PC-9 (cell line): ENCODE results near the gene MSI2. TPM values are rescaled to one million over a fixed set of nuclear protein-coding genes. Genes with fewer than 3 reads are reported as not detected.

Experiments used
- BruUV-seq: library from RNA; stranded (reverse); fragments of 400-500 nt; replicated peaks from 2 replicates; lab custom pipeline; 2021; lab: Mats Ljungman, UMichigan
- CTCF ChIA-PET: fragments of 300-600 bp; sonication (Branson Sonifier 250); formaldehyde crosslinking; loops from one replicate; lab custom pipeline; 2022; ENCODE audit warnings: antibody characterized with exemption; lab: Charles Lee
- POLR2A ChIA-PET: fragments of 300-600 bp; sonication (Branson Sonifier 250); formaldehyde crosslinking; loops from one replicate; lab custom pipeline; 2022; ENCODE audit warnings: antibody characterized with exemption; ENCODE audit not compliant: unreplicated experiment; lab: Charles Lee
- DNase-seq, 2 experiments: peaks; one replicate each; pipeline versions ENCODE4 v3.0.0 to v3.0.0-alpha.2; 2015 to 2022; ENCODE audit warnings: mixed read lengths in 1 of 2
- H2AFZ ChIP-seq: fragments of 200-600 bp; sonication (generic); 2 replicates; pipeline ENCODE4 v1.8.1; 2017; ENCODE audit warnings: antibody characterized with exemption
- H3F3A ChIP-seq: fragments of 200-600 bp; sonication (generic); 2 replicates; pipeline ENCODE4 v1.8.1; 2017; ENCODE audit warnings: antibody characterized with exemption, mild to moderate bottlenecking, low read depth; ENCODE audit not compliant: insufficient read depth
- H3K27ac ChIP-seq: fragments of 200-600 bp; sonication (generic); 2 replicates; pipeline ENCODE4 v1.6.1; 2016; ENCODE audit warnings: mixed run types
- H3K27me3 ChIP-seq: fragments of 200-600 bp; sonication (generic); 2 replicates; pipeline ENCODE4 v1.6.1; 2016; ENCODE audit warnings: low read depth, mixed run types; ENCODE audit not compliant: insufficient read depth
- H3K36me3 ChIP-seq: fragments of 200-600 bp; sonication (generic); 2 replicates; pipeline ENCODE4 v1.6.1; 2016; ENCODE audit warnings: low read depth, mixed run types
- H3K4me1 ChIP-seq: fragments of 200-600 bp; sonication (generic); replicated peaks from 2 replicates; pipeline ENCODE4 v1.6.1; 2016; ENCODE audit warnings: mixed run types; ENCODE audit not compliant: insufficient read depth
- H3K4me2 ChIP-seq: fragments of 200-600 bp; sonication (generic); 2 replicates; pipeline ENCODE4 v1.6.1; 2017; ENCODE audit warnings: mixed run types
- H3K4me3 ChIP-seq: fragments of 200-600 bp; sonication (generic); 2 replicates; pipeline ENCODE4 v1.6.1; 2016; ENCODE audit warnings: mixed run types
- H3K79me2 ChIP-seq: fragments of 200-600 bp; sonication (generic); 2 replicates; pipeline ENCODE4 v1.6.1; 2017; ENCODE audit warnings: low read depth, mixed run types
- H3K9me2 ChIP-seq: fragments of 200-600 bp; sonication (generic); 2 replicates; pipeline ENCODE4 v1.8.1; 2017; ENCODE audit warnings: mild to moderate bottlenecking; ENCODE audit not compliant: insufficient read depth
- H3K9me3 ChIP-seq: fragments of 200-600 bp; sonication (generic); 2 replicates; pipeline ENCODE4 v1.8.1; 2016; ENCODE audit warnings: low read depth; ENCODE audit not compliant: insufficient read depth
- H4K20me1 ChIP-seq: fragments of 200-600 bp; sonication (generic); 2 replicates; pipeline ENCODE4 v1.8.1; 2017; ENCODE audit not compliant: insufficient read depth
- CTCF ChIP-seq: fragments of 200-600 bp; sonication (generic); conservative IDR thresholded peaks from 2 replicates; pipeline ENCODE4 v1.6.1; 2017; ENCODE audit warnings: mixed run types, antibody characterized with exemption, mild to moderate bottlenecking, moderate library complexity
- EZH2 ChIP-seq: fragments of 200-600 bp; sonication (generic); IDR thresholded peaks from 2 replicates; pipeline ENCODE4 v1.8.0; 2017; ENCODE audit warnings: antibody characterized with exemption, low read depth
- intact Hi-C: fragments of 100-400 bp; cut with micrococcal nuclease; formaldehyde crosslinking; loops from one replicate; pipeline ENCODE4 v1.10.0; 2022; ENCODE audit not compliant: unreplicated experiment
- total RNA-seq: library from RNA; stranded (reverse); gene quantifications from 2 replicates; pipeline ENCODE4 v1.2.3, GENCODE V29; 2021

Gene MSI2
- total RNA-seq, 1 experiment from 2014 or later: 15.7 TPM

- POLR2A ChIA-PET: no interaction called here
- DNase-seq: no peak
Measured at GRCh38 chr17:57634713-57635465, 378.6 kb downstream of the MSI2 start.

DNA sequence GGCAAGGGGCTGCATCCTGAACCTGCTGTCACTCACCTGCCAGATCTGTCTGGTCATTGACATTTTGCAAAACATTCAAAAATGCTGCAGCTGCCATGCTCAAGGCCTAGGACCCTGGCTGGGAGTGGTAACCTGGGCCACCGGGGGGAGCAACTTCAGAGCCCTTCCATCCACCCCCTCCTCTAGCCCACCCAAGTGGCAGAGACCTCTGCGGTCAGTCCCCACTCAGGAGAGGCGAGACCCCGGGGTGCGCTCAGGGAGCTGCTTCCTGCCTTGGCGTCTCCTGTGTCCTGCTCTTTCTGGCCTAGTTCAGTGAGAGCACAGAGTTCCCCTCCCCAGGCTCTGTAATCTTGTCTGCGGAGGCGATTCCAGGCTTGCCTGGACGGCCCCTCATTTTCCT, 380.0 kb downstream of the MSI2 start:
- 0 out of 2 replicates have a peak, but pooled peaks cover 3% of the 10 kb centered on the region for H3K9me2 ChIP-seq
- no peak overlapping the region for H3K27ac ChIP-seq
- H3K9me3 ChIP-seq: no peaks in the 10 kb centered on the region
- no peak for TF ChIP-seq CTCF
- TF ChIP-seq EZH2: no peak
- H3F3A ChIP-seq: no peaks in the 10 kb centered on the region
- no peaks in the 10 kb centered on the region for H4K20me1 ChIP-seq
- intact Hi-C loops: no loop called here
- ChIA-PET POLR2A (no interaction called here), CTCF (no interaction called here)
- no peak overlapping the region for H3K4me2 ChIP-seq
- no peaks in the 10 kb centered on the region for H3K36me3 ChIP-seq
- no peak overlapping the region for H2AFZ ChIP-seq
- H3K27me3 ChIP-seq: peaks cover 44% of the 10 kb centered on the region
- H3K4me3 ChIP-seq: no peak overlapping the region
- no peak for DNase-seq
- BruUV-seq: no TSS peak
- no peaks in the 10 kb centered on the region for H3K4me1 ChIP-seq
- no peaks in the 10 kb centered on the region for H3K79me2 ChIP-seq

More at GRCh38 chr17:57634713-57635465, 378.6 kb downstream of the MSI2 start:
- Histone ChIP-seq H3F3A (no peaks in the 10 kb centered on the region), H3K9me3 (no peaks in the 10 kb centered on the region), H3K4me2 (no peak overlapping the region), H3K9me2 (0 out of 2 replicates have a peak, but pooled peaks cover 3% of the 10 kb centered on the region), H2AFZ (no peak overlapping the region), H3K27me3 (peaks cover 36% of the 10 kb centered on the region; the same call in 1 of the 2 replicates), H4K20me1 (no peaks in the 10 kb centered on the region), H3K36me3 (no peaks in the 10 kb centered on the region), H3K79me2 (no peaks in the 10 kb centered on the region), H3K4me1 (no peaks in the 10 kb centered on the region), H3K27ac (no peak overlapping the region), H3K4me3 (no peak overlapping the region)
- CTCF ChIA-PET: no interaction called here
- no TSS peak for BruUV-seq
- intact Hi-C loops: no loop called here
- no peak for TF ChIP-seq EZH2

- Histone ChIP-seq H3K79me2 (no peaks in the 10 kb centered on the region), H3K27ac (no peak overlapping the region)
- CTCF ChIA-PET: no interaction called here
Measured at GRCh38 chr17:57636985-57637665, 380.8 kb downstream of the MSI2 start.

More at GRCh38 chr17:57636985-57637665, 380.8 kb downstream of the MSI2 start:
- Histone ChIP-seq H3K9me2 (no peaks in the 10 kb centered on the region), H2AFZ (no peak overlapping the region), H3K4me1 (no peaks in the 10 kb centered on the region), H3K9me3 (no peaks in the 10 kb centered on the region), H3K4me2 (no peak overlapping the region), H4K20me1 (no peaks in the 10 kb centered on the region), H3K4me3 (no peak overlapping the region), H3F3A (no peaks in the 10 kb centered on the region), H3K36me3 (no peaks in the 10 kb centered on the region), H3K27me3 (peaks cover 40% of the 10 kb centered on the region)
- POLR2A ChIA-PET: interaction anchor here (0.6 kb wide), 1 partner anchor 84 kb away, joined by 4 read pairs; no protein-coding TSS in a partner anchor
- TF ChIP-seq EZH2 (no peak), CTCF (no peak)
- no TSS peak for BruUV-seq
- intact Hi-C loops: no loop called here
- no peak for DNase-seq
